ENCODE measurements around the gene NUMBL.

Gene NUMBL

GRCh38 chr19:40689339-40690049 is 957 bp downstream of the NUMBL start:
- DNase-seq (ENCODE audit: low spot score) = no peak

GRCh38 chr19:40688987-40689338 is 1.5 kb downstream of the NUMBL start:
- DNase-seq (ENCODE audit: low spot score) = no peak

GRCh38 chr19:40688309-40688708 is 2.1 kb downstream of the NUMBL start:
- no peak for DNase-seq (ENCODE audit: low spot score)

GRCh38 chr19:40687525-40688016 is 2.9 kb downstream of the NUMBL start:
- no peak for DNase-seq (ENCODE audit: low spot score)

- no peak for DNase-seq (ENCODE audit: low spot score)
These were observed 3.4 kb downstream of the NUMBL start for GRCh38 chr19:40686882-40687524.

GRCh38 chr19:40685563-40685962 is 4.9 kb downstream of the NUMBL start:
- no peak for DNase-seq (ENCODE audit: low spot score)

- no peak for DNase-seq (ENCODE audit: low spot score)
These were observed 5.4 kb downstream of the NUMBL start for GRCh38 chr19:40685016-40685526.

GRCh38 chr19:40684280-40684679 is 6.2 kb downstream of the NUMBL start:
- DNase-seq (ENCODE audit: low spot score) = no peak

GRCh38 chr19:40683437-40683836 is 7.0 kb downstream of the NUMBL start:
- no peak for DNase-seq (ENCODE audit: low spot score)

GRCh38 chr19:40682431-40682964 is 8.0 kb downstream of the NUMBL start:
- DNase-seq (ENCODE audit: low spot score) = no peak

- DNase-seq (ENCODE audit: low spot score) = no peak
These were observed 9.4 kb downstream of the NUMBL start for GRCh38 chr19:40681039-40681438.

GRCh38 chr19:40677156-40677555 is 13.3 kb downstream of the NUMBL start:
- no peak for DNase-seq (ENCODE audit: low spot score)

GRCh38 chr19:40674291-40674690 is 16.2 kb downstream of the NUMBL start:
- DNase-seq (ENCODE audit: low spot score) = no peak

GRCh38 chr19:40673397-40673796 is 17.1 kb downstream of the NUMBL start:
- DNase-seq (ENCODE audit: low spot score) = no peak

GRCh38 chr19:40672573-40673299 is 17.7 kb downstream of the NUMBL start:
- DNase-seq (ENCODE audit: low spot score) = no peak

GRCh38 chr19:40672038-40672437 is 18.4 kb downstream of the NUMBL start:
- no peak for DNase-seq (ENCODE audit: low spot score)

GRCh38 chr19:40671404-40671803 is 19.0 kb downstream of the NUMBL start:
- no peak for DNase-seq (ENCODE audit: low spot score)

- DNase-seq (ENCODE audit: low spot score) = no peak
These were observed 21.3 kb downstream of the NUMBL start for GRCh38 chr19:40668991-40669614.

- no peak for DNase-seq (ENCODE audit: low spot score)
These were observed 22.8 kb downstream of the NUMBL start for GRCh38 chr19:40667602-40668001.

GRCh38 chr19:40666803-40667438 is 23.5 kb downstream of the NUMBL start:
- no peak for DNase-seq (ENCODE audit: low spot score)

All from CD4-positive, alpha-beta T cell treated with Interleukin-6 at 100 ng/mL for 8 hours (primary cell).